OCI-LY1 (cell line): Measurements from ENCODE around the gene ADCK1.
"Not testable (repeated sequence)": the region's sequence is repeated elsewhere in the genome, so short reads cannot be mapped to it uniquely, and the experiment has no call there.

ENCODE experiments used
- H2AFZ ChIP-seq: fragments of 200-600 bp; sonication (generic), shearing (Covaris generic); 2 replicates; pipeline ENCODE4 v1.6.0; 2014; ENCODE audit warnings: antibody characterized with exemption, mild to moderate bottlenecking, low read length
- H3F3A ChIP-seq: fragments of 200-600 bp; sonication (generic), shearing (Covaris generic); 2 replicates; pipeline ENCODE4 v1.6.0; 2014; ENCODE audit warnings: mild to moderate bottlenecking, antibody characterized with exemption, low read length, moderate library complexity; ENCODE audit not compliant: insufficient read depth
- H3K27ac ChIP-seq: fragments of 200-600 bp; sonication (generic); 2 replicates; pipeline ENCODE4 v1.5.1; 2014; ENCODE audit warnings: low read length, mixed run types, mild to moderate bottlenecking, low read depth; ENCODE audit not compliant: poor library complexity, severe bottlenecking
- H3K27me3 ChIP-seq: fragments of 200-600 bp; sonication (generic); 2 replicates; pipeline ENCODE4 v1.6.0; 2014; ENCODE audit warnings: antibody characterized with exemption, mild to moderate bottlenecking, low read length, moderate library complexity; ENCODE audit not compliant: insufficient read depth
- H3K36me3 ChIP-seq: fragments of 200-600 bp; sonication (generic); 2 replicates; pipeline ENCODE4 v1.6.1; 2014; ENCODE audit warnings: mild to moderate bottlenecking, antibody characterized with exemption, low read length, moderate library complexity, mixed read lengths; ENCODE audit not compliant: insufficient read depth
- H3K4me1 ChIP-seq: fragments of 200-600 bp; sonication (generic); 2 replicates; pipeline ENCODE4 v1.5.1; 2014; ENCODE audit warnings: mild to moderate bottlenecking, low read length, moderate library complexity; ENCODE audit not compliant: insufficient read depth, severe bottlenecking
- H3K4me2 ChIP-seq: fragments of 200-600 bp; sonication (generic), shearing (Covaris generic); 2 replicates; pipeline ENCODE4 v1.6.1; 2014; ENCODE audit warnings: low read length
- H3K4me3 ChIP-seq: fragments of 200-600 bp; sonication (generic); 2 replicates; pipeline ENCODE4 v1.5.1; 2014; ENCODE audit warnings: low read length, low read depth, mild to moderate bottlenecking, mixed read lengths; ENCODE audit not compliant: poor library complexity, severe bottlenecking
- H3K79me2 ChIP-seq: fragments of 200-600 bp; shearing (Covaris generic); 2 replicates; pipeline ENCODE4 v1.6.1; 2016; ENCODE audit warnings: mixed run types, low read length, mixed read lengths; ENCODE audit not compliant: insufficient read depth
- H3K9ac ChIP-seq: fragments of 200-600 bp; sonication (generic), shearing (Covaris generic); 2 replicates; pipeline ENCODE4 v1.6.1; 2014; ENCODE audit warnings: mild to moderate bottlenecking, low read length, mixed read lengths
- H3K9me2 ChIP-seq: fragments of 200-600 bp; sonication (generic), shearing (Covaris generic); 2 replicates; pipeline ENCODE4 v1.6.1; 2014; ENCODE audit warnings: low read depth, mild to moderate bottlenecking, low read length, mixed read lengths
- H3K9me3 ChIP-seq: fragments of 200-600 bp; shearing (Covaris generic); 2 replicates; pipeline ENCODE4 v1.6.1; 2014; ENCODE audit warnings: low read length, mixed read lengths
- H4K20me1 ChIP-seq: fragments of 200-600 bp; sonication (generic), shearing (Covaris generic); 2 replicates; pipeline ENCODE4 v1.6.0; 2016; ENCODE audit warnings: mild to moderate bottlenecking, low read length; ENCODE audit not compliant: insufficient read depth
- EZH2 ChIP-seq: fragments of 200-600 bp; sonication (generic), shearing (Covaris generic); IDR thresholded peaks from 2 replicates; pipeline ENCODE4 v1.8.0; 2017; ENCODE audit warnings: borderline replicate concordance, mixed run types, mild to moderate bottlenecking, antibody characterized with exemption, low read length, moderate library complexity, mixed read lengths
- TF ChIP-seq, protein P1 (sequence below): fragments of 200-600 bp; sonication (generic), shearing (Covaris generic); IDR thresholded peaks from 2 replicates; pipeline ENCODE4 v1.5.1; 2017; ENCODE audit warnings: mild to moderate bottlenecking, antibody characterized with exemption, low read length, moderate library complexity, mixed read lengths

The ADCK1 gene

DNA sequence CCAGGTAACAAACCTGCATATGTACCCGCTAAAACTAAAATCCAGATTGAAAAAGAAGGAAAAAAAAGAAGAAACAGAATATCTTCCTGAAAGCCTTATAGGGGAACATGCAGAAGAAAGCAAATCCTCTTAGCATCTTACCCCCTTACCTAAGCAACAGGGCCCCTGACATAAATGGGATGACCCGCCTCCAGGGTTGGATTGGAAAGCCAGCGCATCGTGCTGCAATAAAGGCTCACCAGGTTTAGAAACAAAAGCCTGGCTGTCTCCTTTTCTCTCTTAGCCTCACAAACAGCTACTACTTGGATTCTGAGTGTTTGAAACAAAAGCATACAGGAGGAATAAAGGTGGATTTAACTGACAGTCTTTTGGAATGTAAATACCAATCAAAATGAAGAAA is 13.8 kb upstream of the ADCK1 start:
- Histone ChIP-seq H3K79me2 (no peaks in the 10 kb centered on the region), H3K4me2 (no peak overlapping the region), H3K27me3 (0 out of 2 replicates have a peak, but pooled peaks cover 4% of the 10 kb centered on the region), H3F3A (no peaks in the 10 kb centered on the region), H2AFZ (no peak overlapping the region), H3K9ac (no peak overlapping the region), H3K9me3 (no peaks in the 10 kb centered on the region), H3K27ac (no peak overlapping the region), H3K9me2 (no peaks in the 10 kb centered on the region), H4K20me1 (no peaks in the 10 kb centered on the region), H3K4me3 (no peak overlapping the region), H3K36me3 (no peaks in the 10 kb centered on the region), H3K4me1 (no peaks in the 10 kb centered on the region)
- TF ChIP-seq, protein P1, sequence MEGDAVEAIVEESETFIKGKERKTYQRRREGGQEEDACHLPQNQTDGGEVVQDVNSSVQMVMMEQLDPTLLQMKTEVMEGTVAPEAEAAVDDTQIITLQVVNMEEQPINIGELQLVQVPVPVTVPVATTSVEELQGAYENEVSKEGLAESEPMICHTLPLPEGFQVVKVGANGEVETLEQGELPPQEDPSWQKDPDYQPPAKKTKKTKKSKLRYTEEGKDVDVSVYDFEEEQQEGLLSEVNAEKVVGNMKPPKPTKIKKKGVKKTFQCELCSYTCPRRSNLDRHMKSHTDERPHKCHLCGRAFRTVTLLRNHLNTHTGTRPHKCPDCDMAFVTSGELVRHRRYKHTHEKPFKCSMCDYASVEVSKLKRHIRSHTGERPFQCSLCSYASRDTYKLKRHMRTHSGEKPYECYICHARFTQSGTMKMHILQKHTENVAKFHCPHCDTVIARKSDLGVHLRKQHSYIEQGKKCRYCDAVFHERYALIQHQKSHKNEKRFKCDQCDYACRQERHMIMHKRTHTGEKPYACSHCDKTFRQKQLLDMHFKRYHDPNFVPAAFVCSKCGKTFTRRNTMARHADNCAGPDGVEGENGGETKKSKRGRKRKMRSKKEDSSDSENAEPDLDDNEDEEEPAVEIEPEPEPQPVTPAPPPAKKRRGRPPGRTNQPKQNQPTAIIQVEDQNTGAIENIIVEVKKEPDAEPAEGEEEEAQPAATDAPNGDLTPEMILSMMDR, result no peak
- no peak for TF ChIP-seq EZH2

DNA sequence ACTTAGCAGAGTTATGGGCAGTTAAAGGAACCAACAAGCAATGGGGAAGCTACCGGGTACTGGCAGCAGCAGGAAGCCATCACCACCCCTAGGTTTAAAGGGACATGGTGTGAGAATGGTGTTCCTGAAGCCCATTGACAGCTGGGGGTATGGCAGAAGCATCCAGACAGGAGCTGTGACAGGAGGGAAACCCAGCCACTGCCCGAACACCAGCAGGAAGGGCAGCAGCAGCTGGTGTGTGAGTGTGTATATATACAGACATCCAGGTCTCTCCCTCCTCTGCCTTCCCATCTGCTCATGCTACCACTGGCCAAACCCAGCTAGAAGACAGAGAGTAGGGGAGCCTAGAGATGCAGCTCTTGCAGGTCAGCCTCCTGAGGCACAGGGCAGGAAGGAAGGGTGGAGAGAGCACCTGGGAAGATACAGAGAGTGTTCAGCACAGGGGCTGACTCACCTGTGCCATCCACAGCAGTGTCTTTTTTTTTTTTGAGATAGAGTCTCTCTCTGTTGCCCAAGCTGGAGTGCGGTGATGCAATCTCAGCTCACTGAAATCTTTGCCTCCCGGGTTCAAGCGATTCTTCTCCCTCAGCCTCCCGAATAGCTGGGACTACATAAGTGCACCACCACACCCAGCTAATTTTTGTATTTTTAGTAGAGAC is 9.2 kb upstream of the ADCK1 start:
- Histone ChIP-seq H3K4me2 (no peak overlapping the region), H4K20me1 (no peaks in the 10 kb centered on the region), H3K27me3 (0 out of 2 replicates have a peak, but pooled peaks cover 4% of the 10 kb centered on the region), H3K79me2 (no peaks in the 10 kb centered on the region), H3K4me1 (no peaks in the 10 kb centered on the region), H3K4me3 (no peak overlapping the region), H3K9me2 (no peaks in the 10 kb centered on the region), H3K36me3 (no peaks in the 10 kb centered on the region), H3K9ac (no peak overlapping the region), H3K27ac (no peak overlapping the region), H2AFZ (no peak overlapping the region), H3K9me3 (no peaks in the 10 kb centered on the region), H3F3A (no peaks in the 10 kb centered on the region)
- no peak for TF ChIP-seq EZH2
- TF ChIP-seq, protein P1, result no peak

DNA sequence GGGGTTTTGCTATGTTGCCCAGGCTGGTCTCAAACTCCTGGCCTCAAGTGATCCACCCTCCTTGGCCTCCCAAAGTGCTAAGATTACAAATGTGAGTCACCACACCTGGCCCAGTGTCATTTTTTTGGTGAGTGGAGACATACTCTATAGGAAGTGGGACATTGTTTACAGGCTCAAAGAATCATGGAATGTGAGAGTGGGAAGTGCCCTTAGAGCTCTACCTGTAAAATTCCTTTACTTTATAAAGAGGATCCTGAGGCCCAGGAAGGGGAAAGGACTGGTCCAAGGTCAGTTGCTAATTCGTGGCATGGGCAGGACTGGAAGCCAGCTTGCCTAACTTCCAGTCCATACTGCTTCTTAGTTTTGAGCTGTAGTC is 8.7 kb upstream of the ADCK1 start:
- no peak overlapping the region for H2AFZ ChIP-seq
- no peak overlapping the region for H3K9ac ChIP-seq
- H3K4me1 ChIP-seq, result no peaks in the 10 kb centered on the region
- TF ChIP-seq EZH2, result no peak
- TF ChIP-seq, protein P1, result no peak
- H3K27me3 ChIP-seq, result 0 out of 2 replicates have a peak, but pooled peaks cover 4% of the 10 kb centered on the region
- H4K20me1 ChIP-seq, result no peaks in the 10 kb centered on the region
- H3K27ac ChIP-seq, result no peak overlapping the region
- no peak overlapping the region for H3K4me3 ChIP-seq
- H3K79me2 ChIP-seq, result no peaks in the 10 kb centered on the region
- H3K36me3 ChIP-seq, result no peaks in the 10 kb centered on the region
- H3K9me2 ChIP-seq, result no peaks in the 10 kb centered on the region
- H3K9me3 ChIP-seq, result no peaks in the 10 kb centered on the region
- H3F3A ChIP-seq, result no peaks in the 10 kb centered on the region
- H3K4me2 ChIP-seq, result no peak overlapping the region

DNA sequence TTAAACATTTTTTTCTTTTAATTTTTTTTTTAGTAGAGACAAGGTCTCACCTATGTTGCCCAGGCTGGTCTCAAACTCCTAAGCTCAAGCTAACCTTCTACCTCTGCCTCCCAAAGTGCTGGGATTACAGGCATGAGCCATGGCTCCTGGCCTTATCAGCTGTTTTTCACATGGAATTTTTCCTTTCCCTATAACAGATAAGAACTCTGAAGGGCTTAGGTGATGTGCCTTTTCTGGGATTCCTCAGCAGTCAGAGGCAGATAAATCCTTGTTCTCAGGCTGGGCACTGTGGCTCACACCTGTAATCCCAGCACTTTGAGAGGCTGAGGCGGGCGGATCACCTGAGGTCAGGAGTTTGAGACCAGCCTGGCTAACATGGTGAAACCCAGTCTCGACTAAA is 6.7 kb upstream of the ADCK1 start:
- not testable (repeated sequence) for H3K79me2 ChIP-seq, H3K4me1 ChIP-seq

More for the DNA sequence above, 6.7 kb upstream of the ADCK1 start:
- not testable (repeated sequence) for H3K9ac ChIP-seq, H2AFZ ChIP-seq, H3K27ac ChIP-seq, H3F3A ChIP-seq, H3K9me3 ChIP-seq, H3K4me3 ChIP-seq, H3K27me3 ChIP-seq, H3K9me2 ChIP-seq, H3K36me3 ChIP-seq, H3K4me2 ChIP-seq, H4K20me1 ChIP-seq
